Endothelial cell of umbilical vein (primary cell): ENCODE data around the gene HDGFL2. TPM values are rescaled to one million over a fixed set of nuclear protein-coding genes. Genes with fewer than 3 reads are reported as not detected.

Source experiments
- BruUV-seq: library from RNA; stranded (reverse); fragments of 400-500 nt; replicated peaks from 2 replicates; lab custom pipeline; 2021; lab: Mats Ljungman, UMichigan
- CTCF ChIA-PET: fragments of 300-600, 350-600 bp; sonication (Branson Sonifier 250); formaldehyde crosslinking; loops from one replicate; lab custom pipeline; 2021; ENCODE audit warnings: antibody characterized with exemption, inconsistent platforms; lab: Charles Lee
- POLR2A ChIA-PET: fragments of 300-600, 350-600 bp; sonication (Branson Sonifier 250); formaldehyde crosslinking; loops from one replicate; lab custom pipeline; 2021; ENCODE audit warnings: antibody characterized with exemption, inconsistent platforms; lab: Charles Lee
- DNase-seq: peaks from one replicate; pipeline ENCODE4 v3.0.0-alpha.2; 2011; ENCODE audit warnings: low read depth, low spot score
- FAIRE-seq: peaks from 2 replicates; lab custom pipeline; 2011; peaks lifted over from hg19 to GRCh38; lab: Jason Lieb, UNC
- H2AFZ ChIP-seq: 2 replicates; pipeline ENCODE4 v1.6.0; 2012; ENCODE audit warnings: low read depth, low read length, control low read depth, inconsistent platforms
- H3K27ac ChIP-seq: 2 replicates; pipeline ENCODE4 v1.5.1; 2011; ENCODE audit warnings: low read depth, mild to moderate bottlenecking, control low read depth, low read length, moderate library complexity; ENCODE audit not compliant: insufficient read depth
- H3K27me3 ChIP-seq, 2 experiments: 2 replicates each; pipeline versions ENCODE4 v1.6.0 to v1.6.1; 2011; ENCODE audit warnings: low read length in 2 of 2, mixed read lengths in 1 of 2; ENCODE audit not compliant: control insufficient read depth in 2 of 2, insufficient read depth in 2 of 2
- H3K36me3 ChIP-seq, 2 experiments: 2 replicates in 1 of 2; 3 replicates in 1 of 2; pipeline ENCODE4 v1.5.1; 2011; ENCODE audit warnings: low read length in 2 of 2, mild to moderate bottlenecking in 1 of 2, moderate library complexity in 1 of 2; ENCODE audit not compliant: control insufficient read depth in 2 of 2, insufficient read depth in 2 of 2; ENCODE audit errors: extremely low read depth in 1 of 2
- H3K4me1 ChIP-seq: 3 replicates; pipeline ENCODE4 v1.5.1; 2011; ENCODE audit warnings: mild to moderate bottlenecking, low read length; ENCODE audit not compliant: control insufficient read depth, insufficient read depth; ENCODE audit errors: extremely low read depth
- H3K4me2 ChIP-seq: 2 replicates; pipeline ENCODE4 v1.6.1; 2011; ENCODE audit warnings: low read length, control low read depth, mixed read lengths; ENCODE audit not compliant: insufficient read depth
- H3K4me3 ChIP-seq, 3 experiments: fragments of 200-600 bp in 1 of 3; sonication (generic), shearing (Covaris generic) in 1 of 3; replicated peaks in 1 of 3; 2 replicates each; pipeline ENCODE4 v1.5.1; 2011 to 2016; ENCODE audit warnings: control low read depth in 3 of 3, low read length in 3 of 3, mild to moderate bottlenecking in 2 of 3, inconsistent platforms in 1 of 3, low read depth in 1 of 3, moderate library complexity in 1 of 3; ENCODE audit not compliant: insufficient read depth in 1 of 3
- H3K79me2 ChIP-seq: 2 replicates; pipeline ENCODE4 v1.6.0; 2012; ENCODE audit warnings: low read length, inconsistent platforms; ENCODE audit not compliant: control insufficient read depth, insufficient read depth
- H3K9ac ChIP-seq: replicated peaks from 2 replicates; pipeline ENCODE3; 2011; ENCODE audit warnings: low read length, control low read depth; ENCODE audit not compliant: insufficient read depth; ENCODE audit errors: extremely low read depth
- H3K9me1 ChIP-seq: replicated peaks from 3 replicates; pipeline ENCODE4 v1.6.0; 2011; ENCODE audit warnings: mild to moderate bottlenecking, low read length; ENCODE audit not compliant: control insufficient read depth, insufficient read depth; ENCODE audit errors: extremely low read depth
- H3K9me3 ChIP-seq: replicated peaks from 2 replicates; pipeline ENCODE4 v1.5.1; 2012; ENCODE audit warnings: low read length, inconsistent platforms; ENCODE audit not compliant: control insufficient read depth, insufficient read depth
- H4K20me1 ChIP-seq: replicated peaks from 2 replicates; pipeline ENCODE3; 2011; ENCODE audit warnings: mild to moderate bottlenecking, low read length; ENCODE audit not compliant: control insufficient read depth, insufficient read depth; ENCODE audit errors: extremely low read depth
- CTCF ChIP-seq, 2 donors: IDR thresholded peaks; 1 replicate in 1 of 2; 2 replicates in 1 of 2; pipeline ENCODE4 v1.5.1; 2011; ENCODE audit warnings: low read length in 2 of 2, mild to moderate bottlenecking in 2 of 2, moderate library complexity in 2 of 2, control low read depth in 1 of 2, inconsistent platforms in 1 of 2, low read depth in 1 of 2; ENCODE audit not compliant: insufficient read depth in 1 of 2; ENCODE audit errors: extremely low read depth in 1 of 2
- EZH2 ChIP-seq: IDR thresholded peaks from 2 replicates; pipeline ENCODE4 v1.6.1; 2012; ENCODE audit warnings: borderline replicate concordance, low read depth, mild to moderate bottlenecking, moderate library complexity, low read length, inconsistent platforms; ENCODE audit not compliant: severe bottlenecking
- FOS ChIP-seq: IDR thresholded peaks from 2 replicates; pipeline ENCODE4 v1.6.1; 2011; ENCODE audit warnings: mild to moderate bottlenecking, low read length, moderate library complexity, borderline replicate concordance; ENCODE audit not compliant: insufficient read depth
- GATA2 ChIP-seq: IDR thresholded peaks from 2 replicates; pipeline ENCODE4 v1.7.0; 2011; ENCODE audit warnings: low read depth, mild to moderate bottlenecking, moderate library complexity, mixed read lengths, low read length; ENCODE audit not compliant: insufficient read length, insufficient read depth
- JUN ChIP-seq: IDR thresholded peaks from 2 replicates; pipeline ENCODE4 v1.6.1; 2011; ENCODE audit warnings: borderline replicate concordance, low read depth; ENCODE audit not compliant: insufficient read length, insufficient read depth
- MAX ChIP-seq: IDR thresholded peaks from 2 replicates; pipeline ENCODE4 v1.6.1; 2011; ENCODE audit not compliant: insufficient read depth, insufficient read length
- MYC ChIP-seq: IDR thresholded peaks from one replicate; pipeline ENCODE4 v1.6.1; 2011; ENCODE audit warnings: mild to moderate bottlenecking, low read depth, low read length
- POLR2A ChIP-seq: IDR thresholded peaks from 2 replicates; pipeline ENCODE4 v1.6.1; 2012; ENCODE audit warnings: low read depth, mild to moderate bottlenecking, control low read depth, low read length
- POLR2AphosphoS5 ChIP-seq: IDR thresholded peaks from 2 replicates; pipeline ENCODE4 v1.6.1; 2012; ENCODE audit warnings: low read depth, mild to moderate bottlenecking, control low read depth, low read length, moderate library complexity; ENCODE audit not compliant: insufficient read depth
- dilution Hi-C: fragments of 300-500 bp; cut with MboI; formaldehyde crosslinking; loops from one replicate; pipeline ENCODE4 v1.15.0; 2019; ENCODE audit warnings: low sequenced_read_pairs; ENCODE audit not compliant: extremely low pct_ligation_motif_present
- intact Hi-C: fragments of 100-400 bp; cut with micrococcal nuclease; formaldehyde crosslinking; loops from one replicate; pipeline ENCODE4 v1.10.0; 2022
- polyA plus RNA-seq, 4 experiments: library from polyadenylated mRNA; depleted of rRNA in 3 of 4; stranded (reverse) in 3 of 4; unstranded in 1 of 4; fragments of >200 nt; gene quantifications; 2 replicates each; pipeline versions ENCODE4 v1.2.1 to v1.2.3, GENCODE V29; 2011 to 2012; ENCODE audit warnings: missing spikeins in 1 of 4
- total RNA-seq: library from RNA; stranded (reverse); gene quantifications from 2 replicates; pipeline ENCODE4 v1.2.3, GENCODE V29; 2021

Gene HDGFL2
- total and polyA plus RNA-seq, 2 donors (not counting 3 experiments of a cell fraction or from before 2014, with no cell fraction given), result 39.1 to 79.6 TPM

DNA sequence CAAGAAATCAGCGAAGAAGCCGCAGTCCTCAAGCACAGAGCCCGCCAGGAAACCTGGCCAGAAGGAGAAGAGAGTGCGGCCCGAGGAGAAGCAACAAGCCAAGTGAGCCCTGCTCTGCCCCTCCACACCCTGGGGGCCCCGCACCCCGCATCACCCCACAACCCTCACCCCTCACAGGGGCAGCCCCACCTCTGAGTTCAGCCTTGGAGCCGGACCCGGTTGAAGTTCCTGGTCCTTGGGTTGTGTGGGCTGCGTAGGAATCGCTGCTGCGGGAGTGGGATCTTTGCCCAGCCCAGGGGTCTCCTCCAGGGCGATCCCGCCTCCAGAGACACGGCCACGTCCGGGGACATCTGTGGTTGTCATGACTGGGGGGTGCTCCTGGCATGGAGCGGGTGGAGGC is 24.2 kb downstream of the HDGFL2 start:
- Histone ChIP-seq H2AFZ (no peak overlapping the region), H3K4me2 (no peak overlapping the region), H3K9ac (no peak overlapping the region), H3K9me3 (no peaks in the 10 kb centered on the region), H3K9me1 (no peaks in the 10 kb centered on the region), H3K27ac (no peak overlapping the region), H3K4me3 (no peak overlapping the region), H3K4me1 (no peaks in the 10 kb centered on the region), H3K79me2 (no peaks in the 10 kb centered on the region), H4K20me1 (no peaks in the 10 kb centered on the region), H3K36me3 (peaks cover 4 to 54% of the 10 kb centered on the region in 2 experiments), H3K27me3 (no peaks in the 10 kb centered on the region)
- no peak for FAIRE-seq
- intact Hi-C loops (no loop called here), dilution Hi-C loops (no loop called here)
- no peak for DNase-seq
- no TSS peak for BruUV-seq
- POLR2A ChIA-PET, result no interaction called here
- TF ChIP-seq POLR2A (no peak), CTCF (IDR thresholded peaks at IDR 0.05; ENCODE audit: extremely low read depth in 1 of 2, insufficient read depth in 1 of 2, low read depth in 1 of 2, low read length in 2 of 2) (no peak), JUN (no peak), MAX (no peak), MYC (no peak), FOS (no peak), GATA2 (no peak), EZH2 (no peak), POLR2AphosphoS5 (no peak)
- CTCF ChIA-PET, result no interaction called here
